GM19035 (cell line): ENCODE measurements around the gene CBS.
A peak's percentile ranks its signal among the peaks of the same experiment; 100 is the strongest.
"Not testable (repeated sequence)": the region's sequence is repeated elsewhere in the genome, so short reads cannot be mapped to it uniquely, and the experiment has no call there.

Experiments
- ATAC-seq: cut with Tn5 transposase; IDR thresholded peaks from one replicate; pipeline ENCODE4 v1.9.1; 2021; ENCODE audit not compliant: unreplicated experiment

The CBS gene

GRCh38 chr21:43075170-43076022 is at the start of gene CBS:
Gene CBS, minus strand, starts transcription at chr21:43075835. Its CDS starts 3,642 bp downstream, at chr21:43072193.
- ATAC-seq, result not testable (repeated sequence)

GRCh38 chr21:43115956-43116355 is 40.3 kb upstream of the CBS start:
- not testable (repeated sequence) for ATAC-seq

GRCh38 chr21:43114483-43114882 is 38.8 kb upstream of the CBS start:
- ATAC-seq, result not testable (repeated sequence)

GRCh38 chr21:43109006-43109405 is 33.4 kb upstream of the CBS start:
- not testable (repeated sequence) for ATAC-seq

- ATAC-seq, result not testable (repeated sequence)
Observed at GRCh38 chr21:43108177-43108576, 32.5 kb upstream of the CBS start.

GRCh38 chr21:43107794-43108137 is 32.1 kb upstream of the CBS start:
- not testable (repeated sequence) for ATAC-seq

- peak; percentile 74 for ATAC-seq
Observed at GRCh38 chr21:43106965-43107793, 31.5 kb upstream of the CBS start, which contains the start of gene U2AF1. Gene U2AF1, minus strand, starts transcription at chr21:43107570. Its CDS starts 76 bp downstream, at chr21:43107494.

- ATAC-seq, result not testable (repeated sequence)
Observed at GRCh38 chr21:43104642-43105041, 29.0 kb upstream of the CBS start.

- not testable (repeated sequence) for ATAC-seq
Observed at GRCh38 chr21:43102281-43102680, 26.6 kb upstream of the CBS start.

GRCh38 chr21:43101676-43102075 is 26.0 kb upstream of the CBS start:
- not testable (repeated sequence) for ATAC-seq

- not testable (repeated sequence) for ATAC-seq
Observed at GRCh38 chr21:43101000-43101399, 25.4 kb upstream of the CBS start.

GRCh38 chr21:43091979-43092614 is 16.5 kb upstream of the CBS start:
- ATAC-seq, result not testable (repeated sequence)

GRCh38 chr21:43090947-43091346 is 15.3 kb upstream of the CBS start:
- ATAC-seq, result not testable (repeated sequence)

- not testable (repeated sequence) for ATAC-seq
Observed at GRCh38 chr21:43089463-43089862, 13.8 kb upstream of the CBS start.

GRCh38 chr21:43082587-43083300 is 7.1 kb upstream of the CBS start:
- ATAC-seq, result not testable (repeated sequence)

GRCh38 chr21:43076643-43077042 is 1.0 kb upstream of the CBS start:
- not testable (repeated sequence) for ATAC-seq

- not testable (repeated sequence) for ATAC-seq
Observed at GRCh38 chr21:43076023-43076637, 495 bp upstream of the CBS start.

GRCh38 chr21:43074401-43075169 is 1.1 kb downstream of the CBS start:
- ATAC-seq, result not testable (repeated sequence)

- not testable (repeated sequence) for ATAC-seq
Observed at GRCh38 chr21:43072742-43073141, 2.9 kb downstream of the CBS start.
